Activated CD4-positive, alpha-beta T cell treated with anti-CD3 and anti-CD28 coated beads for 4 hours (primary cell): ENCODE results near the gene MAGI3.
"Not testable (repeated sequence)": the region's sequence is repeated elsewhere in the genome, so short reads cannot be mapped to it uniquely, and the experiment has no call there.

Experiments used
- DNase-seq, 2 donors: peaks; one replicate each; pipeline ENCODE4 v3.0.0-alpha.2; 2020

The MAGI3 gene

GRCh38 chr1:113399062-113399583 is 8.8 kb downstream of the MAGI3 start:
- no peak for DNase-seq

- DNase-seq: no peak
Measured at GRCh38 chr1:113401067-113401466, 10.8 kb downstream of the MAGI3 start.

GRCh38 chr1:113401728-113402127 is 11.4 kb downstream of the MAGI3 start:
- no peak for DNase-seq

- DNase-seq: no peak
Measured at GRCh38 chr1:113403065-113403464, 12.8 kb downstream of the MAGI3 start.

- no peak for DNase-seq
Measured at GRCh38 chr1:113405573-113405972, 15.3 kb downstream of the MAGI3 start.

- DNase-seq: not testable (repeated sequence)
Measured at GRCh38 chr1:113406149-113406548, 15.8 kb downstream of the MAGI3 start.

- no peak for DNase-seq
Measured at GRCh38 chr1:113409363-113409762, 19.0 kb downstream of the MAGI3 start.

- not testable (repeated sequence) for DNase-seq
Measured at GRCh38 chr1:113412020-113412419, 21.7 kb downstream of the MAGI3 start.

GRCh38 chr1:113415310-113416070 is 25.2 kb downstream of the MAGI3 start:
- no peak for DNase-seq

GRCh38 chr1:113416071-113416470 is 25.8 kb downstream of the MAGI3 start:
- not testable (repeated sequence) for DNase-seq

GRCh38 chr1:113416496-113416895 is 26.2 kb downstream of the MAGI3 start:
- DNase-seq: no peak

GRCh38 chr1:113422315-113423068 is 32.2 kb downstream of the MAGI3 start:
- no peak for DNase-seq

GRCh38 chr1:113423826-113424225 is 33.5 kb downstream of the MAGI3 start:
- DNase-seq: no peak

GRCh38 chr1:113429461-113430153 is 39.3 kb downstream of the MAGI3 start:
- DNase-seq: no peak

GRCh38 chr1:113433184-113433583 is 42.9 kb downstream of the MAGI3 start:
- no peak for DNase-seq

GRCh38 chr1:113434081-113434873 is 44.0 kb downstream of the MAGI3 start:
- DNase-seq: no peak

- no peak for DNase-seq
Measured at GRCh38 chr1:113434874-113435175, 44.5 kb downstream of the MAGI3 start.

GRCh38 chr1:113437554-113438341 is 47.4 kb downstream of the MAGI3 start:
- no peak for DNase-seq

- no peak for DNase-seq
Measured at GRCh38 chr1:113438505-113439276, 48.4 kb downstream of the MAGI3 start.

GRCh38 chr1:113439277-113439670 is 49.0 kb downstream of the MAGI3 start:
- DNase-seq: no peak

- DNase-seq: no peak
Measured at GRCh38 chr1:113442131-113442530, 51.8 kb downstream of the MAGI3 start.
